Astrocyte of the spinal cord (primary cell): ENCODE results near the gene INPP4A.

Experiments
- DNase-seq: peaks from one replicate; pipeline ENCODE4 v3.0.0; 2011; ENCODE audit warnings: low read depth, low spot score
- H3K4me3 ChIP-seq: 2 replicates; pipeline ENCODE4 v1.5.1; 2011; ENCODE audit warnings: low read depth, mild to moderate bottlenecking, low read length, moderate library complexity
- in situ Hi-C: cut with HindIII; loops from 2 replicates; pipeline ENCODE4 v1.10.0; 2017; ENCODE audit warnings: low sequenced_read_pairs
- TF ChIP-seq, protein P1 (sequence below): IDR thresholded peaks from 2 replicates; pipeline ENCODE4 v1.5.1; 2012; ENCODE audit warnings: low read depth, mild to moderate bottlenecking, low read length, inconsistent platforms

INPP4A gene

GRCh38 chr2:98489971-98490962, 45.6 kb downstream of the INPP4A start:
- no peak overlapping the region for H3K4me3 ChIP-seq
- DNase-seq, result no peak
- TF ChIP-seq, protein P1, sequence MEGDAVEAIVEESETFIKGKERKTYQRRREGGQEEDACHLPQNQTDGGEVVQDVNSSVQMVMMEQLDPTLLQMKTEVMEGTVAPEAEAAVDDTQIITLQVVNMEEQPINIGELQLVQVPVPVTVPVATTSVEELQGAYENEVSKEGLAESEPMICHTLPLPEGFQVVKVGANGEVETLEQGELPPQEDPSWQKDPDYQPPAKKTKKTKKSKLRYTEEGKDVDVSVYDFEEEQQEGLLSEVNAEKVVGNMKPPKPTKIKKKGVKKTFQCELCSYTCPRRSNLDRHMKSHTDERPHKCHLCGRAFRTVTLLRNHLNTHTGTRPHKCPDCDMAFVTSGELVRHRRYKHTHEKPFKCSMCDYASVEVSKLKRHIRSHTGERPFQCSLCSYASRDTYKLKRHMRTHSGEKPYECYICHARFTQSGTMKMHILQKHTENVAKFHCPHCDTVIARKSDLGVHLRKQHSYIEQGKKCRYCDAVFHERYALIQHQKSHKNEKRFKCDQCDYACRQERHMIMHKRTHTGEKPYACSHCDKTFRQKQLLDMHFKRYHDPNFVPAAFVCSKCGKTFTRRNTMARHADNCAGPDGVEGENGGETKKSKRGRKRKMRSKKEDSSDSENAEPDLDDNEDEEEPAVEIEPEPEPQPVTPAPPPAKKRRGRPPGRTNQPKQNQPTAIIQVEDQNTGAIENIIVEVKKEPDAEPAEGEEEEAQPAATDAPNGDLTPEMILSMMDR, result no peak
- in situ Hi-C loops, result no loop called here

- in situ Hi-C loops, result no loop called here
- TF ChIP-seq, protein P1, result no peak
- no peak overlapping the region for H3K4me3 ChIP-seq
- no peak for DNase-seq
Observed at GRCh38 chr2:98492441-98492840, 47.8 kb downstream of the INPP4A start.

DNA sequence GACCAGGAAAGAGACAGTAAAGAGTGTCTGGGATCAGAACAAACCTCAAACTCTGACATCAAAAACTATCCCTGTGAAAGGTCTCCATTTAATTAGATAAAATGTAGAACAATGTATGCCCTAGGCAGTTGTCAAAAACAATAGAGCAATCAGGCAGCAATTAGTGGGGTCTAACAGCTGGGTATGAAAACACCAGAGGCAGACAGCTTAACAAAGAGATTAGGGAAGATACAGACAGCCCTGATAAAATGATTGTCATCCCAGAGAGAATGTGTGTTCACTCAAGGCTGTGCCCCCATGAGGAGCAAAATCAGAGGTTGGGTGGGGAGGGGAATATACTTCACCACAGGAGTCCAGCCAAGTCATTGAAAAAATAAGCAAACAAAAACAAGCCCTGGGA, 50.0 kb downstream of the INPP4A start:
- no peak for DNase-seq
- H3K4me3 ChIP-seq, result no peak overlapping the region
- in situ Hi-C loops, result no loop called here
- TF ChIP-seq, protein P1, result no peak

- TF ChIP-seq, protein P1, result no peak
- in situ Hi-C loops, result no loop called here
Observed at GRCh38 chr2:98496750-98497493, 52.3 kb downstream of the INPP4A start.

DNA sequence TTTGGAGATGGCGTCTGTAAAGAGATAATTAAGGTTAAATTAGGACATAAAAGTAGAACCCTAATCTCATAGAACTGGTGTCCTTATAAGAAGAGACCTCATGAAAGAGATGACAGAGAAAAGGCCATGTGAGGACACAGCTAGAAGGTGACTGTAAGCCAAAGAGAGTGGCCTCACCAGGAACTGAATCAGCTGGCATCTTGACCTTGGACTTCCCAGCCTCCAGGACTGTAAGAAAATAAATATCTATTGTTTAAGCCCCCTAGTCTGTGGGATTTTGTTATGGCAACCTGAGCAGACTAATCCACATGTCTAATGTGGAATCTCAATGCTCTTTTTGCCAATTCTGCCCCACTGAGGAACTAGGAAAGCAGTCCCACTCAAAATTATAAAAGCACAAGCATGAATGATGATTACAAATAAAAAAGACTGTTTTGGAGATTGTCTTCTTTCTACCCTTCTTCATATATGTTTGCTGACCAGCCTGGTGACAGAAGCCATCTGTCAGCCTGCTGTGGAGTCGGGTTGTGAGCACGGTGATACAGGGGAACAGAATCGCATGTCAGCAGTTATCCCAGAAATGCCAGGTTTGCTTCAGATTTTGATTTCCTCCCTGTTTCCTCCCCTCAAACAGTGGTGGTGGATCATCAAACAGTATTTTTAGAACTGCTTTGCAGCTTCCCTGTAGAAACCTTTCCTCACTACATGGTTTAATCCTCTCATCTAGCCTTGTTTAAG, 54.2 kb downstream of the INPP4A start:
- TF ChIP-seq, protein P1, result no peak
- in situ Hi-C loops, result no loop called here
- no peak for DNase-seq
- no peak overlapping the region for H3K4me3 ChIP-seq

More at GRCh38 chr2:98496750-98497493, 52.3 kb downstream of the INPP4A start:
- no peak overlapping the region for H3K4me3 ChIP-seq
- no peak for DNase-seq

DNA sequence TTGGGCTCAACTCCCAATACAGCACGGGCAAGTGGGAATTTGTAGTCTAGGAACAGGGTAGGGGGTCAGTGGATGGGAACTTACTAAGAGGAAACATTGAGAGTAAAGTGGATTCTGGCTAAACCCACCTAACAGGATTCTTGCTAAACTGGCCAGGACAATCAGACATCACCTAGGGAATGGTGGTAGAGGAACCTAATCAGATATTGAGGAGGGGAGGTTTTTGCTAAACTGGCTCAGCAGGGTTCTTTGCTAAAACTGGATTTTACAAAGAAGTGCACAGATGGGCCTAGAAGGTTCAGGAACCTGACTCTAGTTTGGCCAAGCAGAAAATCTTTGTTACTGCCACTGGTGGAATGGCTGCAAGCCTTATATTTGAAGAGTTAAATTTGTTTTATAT, 55.9 kb downstream of the INPP4A start:
- TF ChIP-seq, protein P1, result no peak
- no peak overlapping the region for H3K4me3 ChIP-seq
- in situ Hi-C loops, result no loop called here
- no peak for DNase-seq
